ENCODE measurements around the gene NR2F2.

The NR2F2 gene

GRCh38 chr15:96324940-96325540, 5.5 kb upstream of the NR2F2 start:
- TF ChIP-seq ZFX (IDR thresholded peaks at IDR 0.05): no peak
- TF ChIP-seq, protein P1, sequence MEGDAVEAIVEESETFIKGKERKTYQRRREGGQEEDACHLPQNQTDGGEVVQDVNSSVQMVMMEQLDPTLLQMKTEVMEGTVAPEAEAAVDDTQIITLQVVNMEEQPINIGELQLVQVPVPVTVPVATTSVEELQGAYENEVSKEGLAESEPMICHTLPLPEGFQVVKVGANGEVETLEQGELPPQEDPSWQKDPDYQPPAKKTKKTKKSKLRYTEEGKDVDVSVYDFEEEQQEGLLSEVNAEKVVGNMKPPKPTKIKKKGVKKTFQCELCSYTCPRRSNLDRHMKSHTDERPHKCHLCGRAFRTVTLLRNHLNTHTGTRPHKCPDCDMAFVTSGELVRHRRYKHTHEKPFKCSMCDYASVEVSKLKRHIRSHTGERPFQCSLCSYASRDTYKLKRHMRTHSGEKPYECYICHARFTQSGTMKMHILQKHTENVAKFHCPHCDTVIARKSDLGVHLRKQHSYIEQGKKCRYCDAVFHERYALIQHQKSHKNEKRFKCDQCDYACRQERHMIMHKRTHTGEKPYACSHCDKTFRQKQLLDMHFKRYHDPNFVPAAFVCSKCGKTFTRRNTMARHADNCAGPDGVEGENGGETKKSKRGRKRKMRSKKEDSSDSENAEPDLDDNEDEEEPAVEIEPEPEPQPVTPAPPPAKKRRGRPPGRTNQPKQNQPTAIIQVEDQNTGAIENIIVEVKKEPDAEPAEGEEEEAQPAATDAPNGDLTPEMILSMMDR (conservative IDR thresholded peaks at IDR 0.05): no peak
- peak overlapping the region; percentile 97 for H3K27ac ChIP-seq

- TF ChIP-seq ZFX (IDR thresholded peaks at IDR 0.05): no peak
- TF ChIP-seq, protein P1 (conservative IDR thresholded peaks at IDR 0.05): no peak
- H3K27ac ChIP-seq: peak overlapping the region; percentile 97
Observed at GRCh38 chr15:96325541-96326327, 4.8 kb upstream of the NR2F2 start.

GRCh38 chr15:96326328-96327154, 4.0 kb upstream of the NR2F2 start:
- H3K27ac ChIP-seq: peak overlapping the region; percentile 97

GRCh38 chr15:96327155-96327741, 3.3 kb upstream of the NR2F2 start:
- no peak for TF ChIP-seq ZFX (IDR thresholded peaks at IDR 0.05)
- TF ChIP-seq, protein P1 (conservative IDR thresholded peaks at IDR 0.05): peak; percentile 89
- H3K27ac ChIP-seq: peak overlapping the region; percentile 97

More at GRCh38 chr15:96326328-96327154, 4.0 kb upstream of the NR2F2 start:
- no peak for TF ChIP-seq ZFX (IDR thresholded peaks at IDR 0.05)
- TF ChIP-seq, protein P1 (conservative IDR thresholded peaks at IDR 0.05): no peak

DNA sequence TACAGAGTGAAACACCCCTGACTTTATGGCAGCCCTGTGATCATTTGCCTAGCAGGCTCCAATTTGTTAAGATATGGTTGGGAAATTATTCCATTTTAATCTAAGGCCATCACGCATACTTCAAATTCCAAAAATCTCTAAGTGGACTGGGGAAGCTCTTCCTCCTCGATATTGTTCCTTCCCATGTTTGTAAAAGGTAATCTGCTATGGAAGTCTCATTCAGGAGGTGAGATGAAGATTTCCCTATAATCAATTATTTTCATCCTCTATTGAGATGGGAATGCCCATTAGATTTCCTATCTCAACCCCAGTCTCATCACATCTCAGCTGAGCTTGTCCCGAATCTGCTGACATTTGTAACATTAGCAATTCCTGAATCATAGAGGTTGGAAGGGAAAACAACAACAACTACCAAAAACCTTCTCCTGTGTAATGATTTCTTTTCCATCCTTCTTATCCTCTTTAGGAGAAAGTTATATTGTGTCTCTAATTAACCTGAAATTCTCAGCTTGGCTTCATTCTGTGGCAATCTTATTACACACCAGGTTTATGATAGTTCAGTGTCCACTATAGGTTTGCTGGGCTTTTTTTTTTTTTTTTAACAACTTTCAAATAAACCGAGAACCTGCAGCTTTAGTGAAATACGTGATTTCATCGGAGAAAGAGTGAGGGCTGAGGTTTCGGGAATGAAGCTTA, 2.2 kb upstream of the NR2F2 start:
- TF ChIP-seq, protein P1 (conservative IDR thresholded peaks at IDR 0.05): no peak
- no peak for TF ChIP-seq ZFX (IDR thresholded peaks at IDR 0.05)
- no peak overlapping the region for H3K27ac ChIP-seq

GRCh38 chr15:96328877-96329195, 1.7 kb upstream of the NR2F2 start:
- no peak for TF ChIP-seq ZFX (IDR thresholded peaks at IDR 0.05)
- TF ChIP-seq, protein P1 (conservative IDR thresholded peaks at IDR 0.05): no peak
- H3K27ac ChIP-seq: no peak overlapping the region
